ENCODE results near the gene ATP8A1.
"Not testable (repeated sequence)": the region's sequence is repeated elsewhere in the genome, so short reads cannot be mapped to it uniquely, and the experiment has no call there.

ATP8A1 gene

GRCh38 chr4:42410446-42410845 lies 246.5 kb downstream of the ATP8A1 start:
- DNase-seq (ENCODE audit: low read depth in 2 of 2) = no peak

GRCh38 chr4:42404001-42404400 lies 252.9 kb downstream of the ATP8A1 start:
- DNase-seq (ENCODE audit: low read depth in 2 of 2) = no peak

- no peak for DNase-seq (ENCODE audit: low read depth in 2 of 2)
Observed at GRCh38 chr4:42401171-42401570, 255.7 kb downstream of the ATP8A1 start.

- DNase-seq (ENCODE audit: low read depth in 2 of 2) = no peak
Observed at GRCh38 chr4:42399393-42399792, 257.5 kb downstream of the ATP8A1 start.

GRCh38 chr4:42398871-42399331 lies 258.0 kb downstream of the ATP8A1 start:
- no peak for DNase-seq (ENCODE audit: low read depth in 2 of 2)

GRCh38 chr4:42398171-42398870 lies 258.6 kb downstream of the ATP8A1 start:
- no peak for DNase-seq (ENCODE audit: low read depth in 2 of 2)

GRCh38 chr4:42397635-42398170 lies 259.2 kb downstream of the ATP8A1 start:
- DNase-seq (ENCODE audit: low read depth in 2 of 2) = no peak

GRCh38 chr4:42396752-42397634 lies 259.9 kb downstream of the ATP8A1 start, which contains the start of gene SHISA3:
Gene SHISA3 (plus strand): TSS chr4:42397488. CDS start chr4:42398057, 569 bp downstream.
- no peak for DNase-seq (ENCODE audit: low read depth in 2 of 2)

- no peak for DNase-seq (ENCODE audit: low read depth in 2 of 2)
Observed at GRCh38 chr4:42396361-42396751, 260.5 kb downstream of the ATP8A1 start.

GRCh38 chr4:42395595-42395994 lies 261.3 kb downstream of the ATP8A1 start:
- DNase-seq (ENCODE audit: low read depth in 2 of 2) = no peak

- DNase-seq (ENCODE audit: low read depth in 2 of 2) = no peak
Observed at GRCh38 chr4:42392436-42392835, 264.5 kb downstream of the ATP8A1 start.

- no peak for DNase-seq (ENCODE audit: low read depth in 2 of 2)
Observed at GRCh38 chr4:42391981-42392380, 264.9 kb downstream of the ATP8A1 start.

- no peak for DNase-seq (ENCODE audit: low read depth in 2 of 2)
Observed at GRCh38 chr4:42391355-42391664, 265.6 kb downstream of the ATP8A1 start.

GRCh38 chr4:42390622-42391354 lies 266.1 kb downstream of the ATP8A1 start:
- DNase-seq (ENCODE audit: low read depth in 2 of 2) = no peak

GRCh38 chr4:42385516-42385915 lies 271.4 kb downstream of the ATP8A1 start:
- no peak for DNase-seq (ENCODE audit: low read depth in 2 of 2)

- DNase-seq (ENCODE audit: low read depth in 2 of 2) = no peak
Observed at GRCh38 chr4:42381666-42382065, 275.2 kb downstream of the ATP8A1 start.

GRCh38 chr4:42377497-42377896 lies 279.4 kb downstream of the ATP8A1 start:
- no peak for DNase-seq (ENCODE audit: low read depth in 2 of 2)

- DNase-seq (ENCODE audit: low read depth in 2 of 2) = not testable (repeated sequence)
Observed at GRCh38 chr4:42372303-42372702, 284.6 kb downstream of the ATP8A1 start.

GRCh38 chr4:42371305-42372252 lies 285.3 kb downstream of the ATP8A1 start:
- no peak for DNase-seq (ENCODE audit: low read depth in 2 of 2)

- no peak for DNase-seq (ENCODE audit: low read depth in 2 of 2)
Observed at GRCh38 chr4:42369489-42369888, 287.4 kb downstream of the ATP8A1 start.

GRCh38 chr4:42366959-42367358 lies 289.9 kb downstream of the ATP8A1 start:
- no peak for DNase-seq (ENCODE audit: low read depth in 2 of 2)

Measured in activated CD8-positive, alpha-beta memory T cell treated with anti-CD3 and anti-CD28 coated beads for 4 hours (primary cell).